ENCODE measurements around the gene CRTC2. TPM values are rescaled to one million over a fixed set of nuclear protein-coding genes. Genes with fewer than 3 reads are reported as not detected.
"Not testable (repeated sequence)": the region's sequence is repeated elsewhere in the genome, so short reads cannot be mapped to it uniquely, and the experiment has no call there.

Gene CRTC2
- total RNA-seq, 2 experiments from 2014 or later: 86.3 to 98.5 TPM

GRCh38 chr1:153984123-153984894 is 25.9 kb upstream of the CRTC2 start:
- Mint-ChIP-seq H3K4me3 (no peak overlapping the region), H3K27ac (no peak overlapping the region), H3K9me3 (ENCODE audit: low read depth) (no peaks in the 10 kb centered on the region), H3K27me3 (no peaks in the 10 kb centered on the region), H3K36me3 (no peaks in the 10 kb centered on the region), H3K4me1 (peaks cover 29% of the 10 kb centered on the region)
- CTCF ChIA-PET: interaction anchor here (0.8 to 4.9 kb wide), 6 partner anchors 14 to 209 kb away, joined by 3 to 96 read pairs (median 5); partner anchors contain the start of genes CREB3L4, DENND4B and SLC27A3
- DNase-seq (no peak), ATAC-seq (no peak)

- not testable (repeated sequence) for H3K4me3 Mint-ChIP-seq; DNase-seq; H3K27me3 Mint-ChIP-seq; H3K9me3 Mint-ChIP-seq (ENCODE audit: low read depth); H3K36me3 Mint-ChIP-seq; ATAC-seq; H3K27ac Mint-ChIP-seq
- CTCF ChIA-PET: interaction anchor here (0.8 kb wide), 1 partner anchor 35 kb away, joined by 4 read pairs; the partner anchor contains the start of gene DENND4B
- peaks cover 32% of the 10 kb centered on the region for H3K4me1 Mint-ChIP-seq
These were observed 23.3 kb upstream of the CRTC2 start for GRCh38 chr1:153981735-153982134.

GRCh38 chr1:153979091-153979490 is 20.7 kb upstream of the CRTC2 start:
- Mint-ChIP-seq H3K4me1 (peaks cover 33% of the 10 kb centered on the region), H3K4me3 (peak overlapping the region; percentile 95), H3K36me3 (peaks cover 26% of the 10 kb centered on the region)
- not testable (repeated sequence) for ATAC-seq; DNase-seq; H3K9me3 Mint-ChIP-seq (ENCODE audit: low read depth); H3K27me3 Mint-ChIP-seq; H3K27ac Mint-ChIP-seq
- CTCF ChIA-PET: interaction anchor here (0.8 to 6.4 kb wide), 9 partner anchors 7 to 301 kb away, joined by 4 to 65 read pairs (median 16); partner anchors contain the start of genes CREB3L4, CRTC2, DENND4B and RAB13

- ATAC-seq: no peak
- no peak for DNase-seq
- no peaks in the 10 kb centered on the region for H3K27me3 Mint-ChIP-seq
- H3K27ac Mint-ChIP-seq: peak overlapping the region; percentile 87
- peaks cover 28% of the 10 kb centered on the region for H3K36me3 Mint-ChIP-seq
- CTCF ChIA-PET: interaction anchor here (0.8 to 6.4 kb wide), 16 partner anchors 8 to 301 kb away, joined by 3 to 65 read pairs (median 5); partner anchors contain the start of genes CREB3L4, CRTC2, DENND4B and RAB13
- H3K9me3 Mint-ChIP-seq (ENCODE audit: low read depth): no peaks in the 10 kb centered on the region
- H3K4me1 Mint-ChIP-seq: peaks cover 34% of the 10 kb centered on the region
- peak overlapping the region; percentile 95 for H3K4me3 Mint-ChIP-seq
These were observed 20.0 kb upstream of the CRTC2 start for GRCh38 chr1:153978274-153978909.

- CTCF ChIA-PET: interaction anchor here (1.1 to 6.4 kb wide), 16 partner anchors 8 to 445 kb away, joined by 3 to 65 read pairs (median 5); partner anchors contain the start of genes CREB3L4, CRTC2, DENND4B and RAB13
- Mint-ChIP-seq H3K27me3 (no peaks in the 10 kb centered on the region), H3K36me3 (peaks cover 33% of the 10 kb centered on the region), H3K4me1 (peaks cover 41% of the 10 kb centered on the region), H3K27ac (peak within 1 kb of the TSS; percentile 94), H3K4me3 (peak within 1 kb of the TSS; percentile 95), H3K9me3 (ENCODE audit: low read depth) (no peaks in the 10 kb centered on the region)
- DNase-seq (peak; percentile 91), ATAC-seq (peak; percentile 97)
These were observed 19.1 kb upstream of the CRTC2 start, which contains the start of gene JTB for GRCh38 chr1:153977250-153978240. JTB (minus strand) TSS chr1:153977674; CDS start chr1:153977252, 422 bp downstream.

- Mint-ChIP-seq H3K36me3 (peaks cover 33% of the 10 kb centered on the region), H3K4me1 (peaks cover 48% of the 10 kb centered on the region), H3K27ac (peak overlapping the region; percentile 94), H3K27me3 (no peaks in the 10 kb centered on the region), H3K4me3 (peak overlapping the region; percentile 95), H3K9me3 (ENCODE audit: low read depth) (no peaks in the 10 kb centered on the region)
- ATAC-seq (no peak), DNase-seq (peak; percentile 44)
- CTCF ChIA-PET: interaction anchor here (0.9 to 6.4 kb wide), 17 partner anchors 7 to 444 kb away, joined by 3 to 65 read pairs (median 5); partner anchors contain the start of genes CREB3L4, CRTC2, DENND4B and RAB13
These were observed 18.4 kb upstream of the CRTC2 start for GRCh38 chr1:153976819-153977249.

GRCh38 chr1:153973525-153973924 is 15.1 kb upstream of the CRTC2 start:
- H3K4me1 Mint-ChIP-seq: peaks cover 54% of the 10 kb centered on the region
- ATAC-seq (no peak), DNase-seq (no peak)
- peaks cover 33% of the 10 kb centered on the region for H3K36me3 Mint-ChIP-seq
- H3K4me3 Mint-ChIP-seq: no peak overlapping the region
- no peaks in the 10 kb centered on the region for H3K27me3 Mint-ChIP-seq
- H3K9me3 Mint-ChIP-seq (ENCODE audit: low read depth): no peaks in the 10 kb centered on the region
- CTCF ChIA-PET: interaction anchor here (6.2 kb wide), 1 partner anchor 13 kb away, joined by 65 read pairs; the partner anchor contains the start of gene RAB13
- H3K27ac Mint-ChIP-seq: no peak overlapping the region

- H3K27me3 Mint-ChIP-seq: no peaks in the 10 kb centered on the region
- no peaks in the 10 kb centered on the region for H3K9me3 Mint-ChIP-seq (ENCODE audit: low read depth)
- ATAC-seq (no peak), DNase-seq (no peak)
- H3K4me1 Mint-ChIP-seq: peaks cover 55% of the 10 kb centered on the region
- CTCF ChIA-PET: interaction anchor here (6.2 kb wide), 1 partner anchor 13 kb away, joined by 65 read pairs; the partner anchor contains the start of gene RAB13
- no peak overlapping the region for H3K4me3 Mint-ChIP-seq
- peaks cover 33% of the 10 kb centered on the region for H3K36me3 Mint-ChIP-seq
- no peak overlapping the region for H3K27ac Mint-ChIP-seq
These were observed 14.7 kb upstream of the CRTC2 start for GRCh38 chr1:153973071-153973470.

- H3K9me3 Mint-ChIP-seq (ENCODE audit: low read depth): no peaks in the 10 kb centered on the region
- peaks cover 19% of the 10 kb centered on the region for H3K36me3 Mint-ChIP-seq
- no peak overlapping the region for H3K4me3 Mint-ChIP-seq
- CTCF ChIA-PET: interaction anchor here (1.0 to 1.3 kb wide), 3 partner anchors 7 to 24 kb away, joined by 3 to 5 read pairs (median 3); partner anchors contain the start of genes DENND4B and JTB
- no peak overlapping the region for H3K27ac Mint-ChIP-seq
- peaks cover 57% of the 10 kb centered on the region for H3K4me1 Mint-ChIP-seq
- ATAC-seq (no peak), DNase-seq (no peak)
- no peaks in the 10 kb centered on the region for H3K27me3 Mint-ChIP-seq
These were observed 11.9 kb upstream of the CRTC2 start for GRCh38 chr1:153970346-153970745.

- Mint-ChIP-seq H3K4me1 (peaks cover 50% of the 10 kb centered on the region), H3K36me3 (peaks cover 9% of the 10 kb centered on the region), H3K4me3 (no peak overlapping the region), H3K27ac (no peak overlapping the region), H3K9me3 (ENCODE audit: low read depth) (no peaks in the 10 kb centered on the region), H3K27me3 (no peaks in the 10 kb centered on the region)
- CTCF ChIA-PET: interaction anchor here (0.7 to 5.6 kb wide), 4 partner anchors 9 to 23 kb away, joined by 3 to 58 read pairs (median 8); partner anchors contain the start of genes CRTC2, DENND4B, JTB and RAB13
- DNase-seq: no peak
- ATAC-seq: no peak
These were observed 10.6 kb upstream of the CRTC2 start for GRCh38 chr1:153968972-153969371.

GRCh38 chr1:153968408-153968807 is 10.0 kb upstream of the CRTC2 start:
- Mint-ChIP-seq H3K9me3 (ENCODE audit: low read depth) (no peaks in the 10 kb centered on the region), H3K27ac (peak overlapping the region; percentile 96), H3K4me1 (peaks cover 54% of the 10 kb centered on the region), H3K27me3 (no peaks in the 10 kb centered on the region), H3K4me3 (peak overlapping the region; percentile 97), H3K36me3 (peaks cover 8% of the 10 kb centered on the region)
- ATAC-seq: no peak
- CTCF ChIA-PET: interaction anchor here (0.6 to 5.6 kb wide), 9 partner anchors 9 to 399 kb away, joined by 3 to 58 read pairs (median 10); partner anchors contain the start of genes CRTC2, DENND4B, JTB and RAB13
- no peak for DNase-seq

GRCh38 chr1:153968000-153968363 is 9.6 kb upstream of the CRTC2 start:
- CTCF ChIA-PET: interaction anchor here (0.6 to 5.6 kb wide), 15 partner anchors 9 to 435 kb away, joined by 3 to 58 read pairs (median 4); partner anchors contain the start of genes CRTC2, DENND4B, GATAD2B and JTB
- peaks cover 5% of the 10 kb centered on the region for H3K36me3 Mint-ChIP-seq
- no peak for DNase-seq

More at GRCh38 chr1:153968000-153968363, 9.6 kb upstream of the CRTC2 start:
- peaks cover 52% of the 10 kb centered on the region for H3K4me1 Mint-ChIP-seq
- H3K27ac Mint-ChIP-seq: peak overlapping the region; percentile 96
- no peaks in the 10 kb centered on the region for H3K27me3 Mint-ChIP-seq
- ATAC-seq: no peak
- H3K9me3 Mint-ChIP-seq (ENCODE audit: low read depth): no peaks in the 10 kb centered on the region
- peak overlapping the region; percentile 97 for H3K4me3 Mint-ChIP-seq
